Measurements from ENCODE around the gene PTCHD4. TPM values are rescaled to one million over a fixed set of nuclear protein-coding genes. Genes with fewer than 3 reads are reported as not detected.
A peak's percentile ranks its signal among the peaks of the same experiment; 100 is the strongest.

PTCHD4 gene
- total RNA-seq (2022) (not detected in 2 replicates), Bru-seq, nascent RNA (percentile 2 among the genes with signal in this experiment), BruChase-seq, experiment 1, labeled RNA remaining after a 6-hour chase (percentile 2 among the genes with signal in this experiment), BruChase-seq, experiment 2, labeled RNA remaining after a 2-hour chase (percentile 3 among the genes with signal in this experiment)
- long read RNA-seq: 0 reads

DNA sequence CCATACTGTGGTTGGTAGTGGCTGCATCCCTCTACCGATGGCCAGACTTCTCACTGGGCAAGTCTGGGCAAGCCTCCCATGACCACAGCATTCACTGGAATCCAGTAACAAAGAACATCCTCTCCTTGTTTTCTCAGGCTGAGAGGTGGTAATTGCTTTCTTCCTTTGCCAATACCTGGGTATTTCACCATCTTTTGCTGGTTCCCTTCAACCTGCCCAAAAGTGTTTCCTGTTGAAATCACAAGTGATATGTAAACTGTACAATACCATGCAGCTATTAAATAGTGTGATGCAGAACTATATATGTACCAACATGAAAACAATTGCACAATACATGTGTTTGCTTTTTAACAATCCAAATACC, at the start of gene PTCHD4:
Gene PTCHD4 (minus strand): TSS at position 55 of the 364 bp plus-strand sequence. CDS start 42,240 bp downstream, outside the sequence.
- Mint-ChIP-seq H3K9me3 (ENCODE audit: low read depth, unreplicated experiment) (no peaks in the 10 kb centered on the region), H3K4me1 (ENCODE audit: low read depth, unreplicated experiment) (no peaks in the 10 kb centered on the region), H3K27me3 (ENCODE audit: unreplicated experiment) (no peaks in the 10 kb centered on the region), H3K36me3 (ENCODE audit: insufficient read depth, unreplicated experiment) (no peaks in the 10 kb centered on the region), H3K4me3 (ENCODE audit: low read depth, unreplicated experiment) (no peak within 1 kb of the TSS), H3K27ac (ENCODE audit: unreplicated experiment) (no peak within 1 kb of the TSS)
- no TSS peak for BruUV-seq (replicated peaks)
- no peak for TF ChIP-seq CTCF (IDR thresholded peaks at IDR 0.05; ENCODE audit: unreplicated experiment)
- CTCF ChIA-PET: interaction anchor here (0.5 kb wide), 1 partner anchor 32 kb away, joined by 5 read pairs; no protein-coding TSS in a partner anchor
- DNase-seq: no peak
- intact Hi-C loops (cut with micrococcal nuclease; ENCODE audit: unreplicated experiment): no loop called here

- Mint-ChIP-seq H3K27ac (ENCODE audit: unreplicated experiment) (no peak overlapping the region), H3K27me3 (ENCODE audit: unreplicated experiment) (no peaks in the 10 kb centered on the region), H3K4me3 (ENCODE audit: low read depth, unreplicated experiment) (no peak overlapping the region), H3K36me3 (ENCODE audit: insufficient read depth, unreplicated experiment) (no peaks in the 10 kb centered on the region), H3K9me3 (ENCODE audit: low read depth, unreplicated experiment) (peaks cover 6% of the 10 kb centered on the region), H3K4me1 (ENCODE audit: low read depth, unreplicated experiment) (no peaks in the 10 kb centered on the region)
- no peak for DNase-seq
- TF ChIP-seq CTCF (IDR thresholded peaks at IDR 0.05; ENCODE audit: unreplicated experiment): no peak
- intact Hi-C loops (cut with micrococcal nuclease; ENCODE audit: unreplicated experiment): no loop called here
- no TSS peak for BruUV-seq (replicated peaks)
- CTCF ChIA-PET: no interaction called here
These were observed 40.1 kb upstream of the PTCHD4 start for GRCh38 chr6:48151142-48151541.

GRCh38 chr6:48150701-48151100, 39.7 kb upstream of the PTCHD4 start:
- no peaks in the 10 kb centered on the region for H3K4me1 Mint-ChIP-seq (ENCODE audit: low read depth, unreplicated experiment)
- no peaks in the 10 kb centered on the region for H3K36me3 Mint-ChIP-seq (ENCODE audit: insufficient read depth, unreplicated experiment)
- no peaks in the 10 kb centered on the region for H3K27me3 Mint-ChIP-seq (ENCODE audit: unreplicated experiment)
- no peak overlapping the region for H3K4me3 Mint-ChIP-seq (ENCODE audit: low read depth, unreplicated experiment)
- intact Hi-C loops (cut with micrococcal nuclease; ENCODE audit: unreplicated experiment): no loop called here
- H3K27ac Mint-ChIP-seq (ENCODE audit: unreplicated experiment): no peak overlapping the region
- no peak for DNase-seq
- TF ChIP-seq CTCF (IDR thresholded peaks at IDR 0.05; ENCODE audit: unreplicated experiment): no peak
- peaks cover 4% of the 10 kb centered on the region for H3K9me3 Mint-ChIP-seq (ENCODE audit: low read depth, unreplicated experiment)
- CTCF ChIA-PET: no interaction called here
- BruUV-seq (replicated peaks): no TSS peak

- Mint-ChIP-seq H3K36me3 (ENCODE audit: insufficient read depth, unreplicated experiment) (no peaks in the 10 kb centered on the region), H3K4me3 (ENCODE audit: low read depth, unreplicated experiment) (no peak overlapping the region), H3K4me1 (ENCODE audit: low read depth, unreplicated experiment) (no peaks in the 10 kb centered on the region), H3K27ac (ENCODE audit: unreplicated experiment) (no peak overlapping the region), H3K9me3 (ENCODE audit: low read depth, unreplicated experiment) (peaks cover 2% of the 10 kb centered on the region), H3K27me3 (ENCODE audit: unreplicated experiment) (no peaks in the 10 kb centered on the region)
- CTCF ChIA-PET: no interaction called here
- intact Hi-C loops (cut with micrococcal nuclease; ENCODE audit: unreplicated experiment): no loop called here
- DNase-seq: no peak
- BruUV-seq (replicated peaks): no TSS peak
- TF ChIP-seq CTCF (IDR thresholded peaks at IDR 0.05; ENCODE audit: unreplicated experiment): no peak
These were observed 36.1 kb upstream of the PTCHD4 start for GRCh38 chr6:48147051-48147450.

Measured in Calu3 (cell line).